ENCODE data around the gene RCN1.

GRCh38 chr11:32118025-32118974, 27.4 kb downstream of the RCN1 start:
- no peak for TF ChIP-seq CTCF (IDR thresholded peaks at IDR 0.05)
- no peak for TF ChIP-seq POLR2A (IDR thresholded peaks at IDR 0.05)

Data from body of pancreas (tissue), 4 donors.